Peyer's patch (tissue), 4 donors: Measurements from ENCODE around the gene ALOX5.

Experiments used
- POLR2A ChIP-seq, 2 donors: fragments of 450-650 bp; IDR thresholded peaks; one replicate each; pipeline ENCODE4 v1.5.1; 2017; ENCODE audit warnings: antibody characterized with exemption in 2 of 2, mild to moderate bottlenecking in 2 of 2, moderate library complexity in 2 of 2
- TF ChIP-seq, protein P1 (sequence below), 6 experiments: fragments of 450-650 bp in 4 of 6; fragments of 200-600 bp in 2 of 6; sonication (generic) in 1 of 6; IDR thresholded peaks; one replicate each; pipeline ENCODE4 v1.5.1; 2017 to 2019; ENCODE audit warnings: antibody characterized with exemption in 6 of 6, mild to moderate bottlenecking in 3 of 6, moderate library complexity in 1 of 6

GRCh38 chr10:45387096-45387893 lies 13.3 kb downstream of the ALOX5 start:
- TF ChIP-seq, protein P1, sequence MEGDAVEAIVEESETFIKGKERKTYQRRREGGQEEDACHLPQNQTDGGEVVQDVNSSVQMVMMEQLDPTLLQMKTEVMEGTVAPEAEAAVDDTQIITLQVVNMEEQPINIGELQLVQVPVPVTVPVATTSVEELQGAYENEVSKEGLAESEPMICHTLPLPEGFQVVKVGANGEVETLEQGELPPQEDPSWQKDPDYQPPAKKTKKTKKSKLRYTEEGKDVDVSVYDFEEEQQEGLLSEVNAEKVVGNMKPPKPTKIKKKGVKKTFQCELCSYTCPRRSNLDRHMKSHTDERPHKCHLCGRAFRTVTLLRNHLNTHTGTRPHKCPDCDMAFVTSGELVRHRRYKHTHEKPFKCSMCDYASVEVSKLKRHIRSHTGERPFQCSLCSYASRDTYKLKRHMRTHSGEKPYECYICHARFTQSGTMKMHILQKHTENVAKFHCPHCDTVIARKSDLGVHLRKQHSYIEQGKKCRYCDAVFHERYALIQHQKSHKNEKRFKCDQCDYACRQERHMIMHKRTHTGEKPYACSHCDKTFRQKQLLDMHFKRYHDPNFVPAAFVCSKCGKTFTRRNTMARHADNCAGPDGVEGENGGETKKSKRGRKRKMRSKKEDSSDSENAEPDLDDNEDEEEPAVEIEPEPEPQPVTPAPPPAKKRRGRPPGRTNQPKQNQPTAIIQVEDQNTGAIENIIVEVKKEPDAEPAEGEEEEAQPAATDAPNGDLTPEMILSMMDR (IDR thresholded peaks at IDR 0.05) = no peak
- no peak for TF ChIP-seq POLR2A (IDR thresholded peaks at IDR 0.05)
